Caco-2 (cell line): Measurements from ENCODE around the gene PALB2. TPM values are rescaled to one million over a fixed set of nuclear protein-coding genes. Genes with fewer than 3 reads are reported as not detected.
"Not testable (repeated sequence)": the region's sequence is repeated elsewhere in the genome, so short reads cannot be mapped to it uniquely, and the experiment has no call there.

Experiments used
- BruUV-seq: library from RNA; stranded (reverse); fragments of 400-500 nt; replicated peaks from 2 replicates; lab custom pipeline; 2021; lab: Mats Ljungman, UMichigan
- CTCF ChIA-PET: fragments of 300-600 bp; sonication (Branson Sonifier 250); formaldehyde crosslinking; loops from one replicate; lab custom pipeline; 2022; ENCODE audit warnings: antibody characterized with exemption; lab: Charles Lee
- POLR2A ChIA-PET: fragments of 300-600 bp; sonication (Branson Sonifier 250); formaldehyde crosslinking; loops from one replicate; lab custom pipeline; 2022; ENCODE audit warnings: antibody characterized with exemption; lab: Charles Lee
- DNase-seq, 2 experiments: peaks; one replicate each; pipeline versions ENCODE4 v3.0.0 to v3.0.0-alpha.2; 2020 to 2022
- H3K27me3 ChIP-seq: replicated peaks from 2 replicates; pipeline ENCODE4 v1.6.0; 2011; ENCODE audit warnings: low read length; ENCODE audit not compliant: control insufficient read depth, insufficient read depth
- H3K36me3 ChIP-seq: 2 replicates; pipeline ENCODE4 v1.5.1; 2011; ENCODE audit warnings: low read length; ENCODE audit not compliant: control insufficient read depth, insufficient read depth
- H3K4me1 ChIP-seq: fragments of 250-450 bp; sonication (Bioruptor Pico); 2 replicates; pipeline ENCODE4 v1.5.1; 2020; ENCODE audit warnings: mild to moderate bottlenecking
- H3K4me3 ChIP-seq: 2 replicates; pipeline ENCODE4 v1.5.1; 2011; ENCODE audit warnings: low read depth, mild to moderate bottlenecking, control low read depth, low read length
- H3K9me3 ChIP-seq: fragments of 250-450 bp; sonication (Bioruptor Pico); 2 replicates; pipeline ENCODE4 v1.5.1; 2020; ENCODE audit warnings: mild to moderate bottlenecking, moderate library complexity
- H3K27ac Mint-ChIP-seq: one replicate; pipeline ENCODE4 v1.8.0; 2022; ENCODE audit warnings: mixed read lengths; ENCODE audit not compliant: unreplicated experiment
- H3K27me3 Mint-ChIP-seq: one replicate; pipeline ENCODE4 v1.8.0; 2022; ENCODE audit warnings: mixed read lengths; ENCODE audit not compliant: insufficient read depth, unreplicated experiment
- H3K36me3 Mint-ChIP-seq: one replicate; pipeline ENCODE4 v1.8.0; 2022; ENCODE audit warnings: mild to moderate bottlenecking, mixed read lengths; ENCODE audit not compliant: insufficient read depth, unreplicated experiment
- H3K4me1 Mint-ChIP-seq: one replicate; pipeline ENCODE4 v1.8.0; 2022; ENCODE audit warnings: low read depth, mixed read lengths; ENCODE audit not compliant: unreplicated experiment
- H3K4me3 Mint-ChIP-seq: one replicate; pipeline ENCODE4 v1.8.0; 2022; ENCODE audit warnings: mild to moderate bottlenecking, moderate library complexity, mixed read lengths; ENCODE audit not compliant: unreplicated experiment
- H3K9me3 Mint-ChIP-seq: one replicate; pipeline ENCODE4 v1.8.0; 2022; ENCODE audit warnings: mixed read lengths; ENCODE audit not compliant: unreplicated experiment
- CTCF ChIP-seq, 2 experiments: fragments of 200-600 bp in 1 of 2; IDR thresholded peaks; 1 replicate in 1 of 2; 2 replicates in 1 of 2; pipeline versions ENCODE4 v1.5.1 to v1.8.0; 2011 to 2022; ENCODE audit warnings: antibody characterized with exemption in 1 of 2, control low read depth in 1 of 2, inconsistent platforms in 1 of 2, low read depth in 1 of 2, low read length in 1 of 2, mild to moderate bottlenecking in 1 of 2, moderate library complexity in 1 of 2; ENCODE audit not compliant: insufficient read depth in 1 of 2, severe bottlenecking in 1 of 2, unreplicated experiment in 1 of 2
- intact Hi-C: fragments of 100-400 bp; cut with micrococcal nuclease; formaldehyde crosslinking; loops from one replicate; pipeline ENCODE4 v1.10.0; 2022; ENCODE audit not compliant: unreplicated experiment
- total RNA-seq: library from RNA; stranded (reverse); gene quantifications from 2 replicates; pipeline ENCODE4 v1.2.3, GENCODE V29; 2022

The PALB2 gene
- total RNA-seq, 1 experiment from 2014 or later = 20.5 TPM

- no peak for DNase-seq
- intact Hi-C loops = no loop called here
- no peaks in the 10 kb centered on the region for H3K9me3 ChIP-seq
- H3K27me3 ChIP-seq = no peaks in the 10 kb centered on the region
- BruUV-seq = no TSS peak
- ChIA-PET CTCF (no interaction called here), POLR2A (interaction anchor here (0.5 kb wide), 1 partner anchor 1580 kb away, joined by 14 read pairs; no protein-coding TSS in a partner anchor)
- TF ChIP-seq CTCF (IDR thresholded peaks at IDR 0.05; ENCODE audit: insufficient read depth in 1 of 2, low read depth in 1 of 2, low read length in 1 of 2, severe bottlenecking in 1 of 2, unreplicated experiment in 1 of 2) = no peak
- H3K27me3 Mint-ChIP-seq = no peaks in the 10 kb centered on the region
- H3K4me1 ChIP-seq = no peaks in the 10 kb centered on the region
- H3K27ac Mint-ChIP-seq = no peak overlapping the region
- no peaks in the 10 kb centered on the region for H3K9me3 Mint-ChIP-seq
- peaks cover 64% of the 10 kb centered on the region for H3K36me3 Mint-ChIP-seq
- no peak overlapping the region for H3K4me3 ChIP-seq
- no peak overlapping the region for H3K4me3 Mint-ChIP-seq
- no peaks in the 10 kb centered on the region for H3K4me1 Mint-ChIP-seq
- peaks cover 6% of the 10 kb centered on the region for H3K36me3 ChIP-seq
These were observed 53.4 kb downstream of the PALB2 start for GRCh38 chr16:23587726-23588125.

DNA sequence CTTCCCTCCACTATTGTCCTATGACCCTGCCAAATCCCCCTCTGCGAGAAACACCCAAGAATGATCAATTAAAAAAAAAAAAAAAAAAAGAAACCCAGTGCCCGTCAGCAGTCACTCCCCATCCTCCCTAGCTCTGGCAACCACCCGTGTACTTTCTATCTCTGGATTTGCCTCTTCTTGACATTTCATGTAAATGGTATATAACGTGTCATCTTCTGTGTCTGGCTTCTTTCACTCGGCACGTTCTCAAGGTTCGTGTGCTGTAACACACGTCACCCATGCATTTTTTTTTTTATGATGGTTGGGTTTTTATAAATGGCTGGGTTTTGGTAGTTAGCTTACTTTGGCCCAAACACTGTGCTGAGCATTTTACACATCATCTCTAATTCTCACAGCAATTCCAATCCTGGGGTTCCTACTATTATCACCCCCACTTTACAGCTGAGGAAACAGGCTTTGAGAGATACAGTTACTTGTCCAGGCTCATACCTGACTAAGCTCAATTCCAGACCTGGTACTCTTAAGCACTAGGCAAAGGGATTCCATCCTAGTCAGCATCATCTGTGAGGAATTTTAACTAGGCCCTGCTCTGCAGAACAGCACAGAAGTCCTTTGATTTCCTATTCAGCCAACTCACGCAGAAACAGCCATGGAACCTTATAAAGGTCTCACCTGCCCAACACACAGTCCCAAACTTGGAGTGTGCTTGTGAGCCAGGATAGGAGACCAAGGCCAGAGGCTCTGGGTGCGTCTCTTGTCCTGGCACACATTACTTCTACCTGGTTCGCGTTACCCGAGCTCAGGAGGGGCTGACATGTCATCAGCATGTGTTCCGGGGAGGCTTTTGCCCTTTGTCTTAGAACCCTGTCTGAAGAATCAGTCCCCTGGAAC is 56.7 kb downstream of the PALB2 start:
- no peaks in the 10 kb centered on the region for H3K9me3 Mint-ChIP-seq
- H3K27me3 Mint-ChIP-seq = no peaks in the 10 kb centered on the region
- Histone ChIP-seq H3K27me3 (no peaks in the 10 kb centered on the region), H3K4me3 (no peak overlapping the region), H3K4me1 (no peaks in the 10 kb centered on the region), H3K9me3 (no peaks in the 10 kb centered on the region), H3K36me3 (peaks cover 4% of the 10 kb centered on the region)
- intact Hi-C loops = no loop called here
- CTCF ChIA-PET = no interaction called here
- no peak overlapping the region for H3K4me3 Mint-ChIP-seq
- POLR2A ChIA-PET = no interaction called here
- no peak for TF ChIP-seq CTCF (IDR thresholded peaks at IDR 0.05; ENCODE audit: insufficient read depth in 1 of 2, low read depth in 1 of 2, low read length in 1 of 2, severe bottlenecking in 1 of 2, unreplicated experiment in 1 of 2)
- DNase-seq = no peak
- no TSS peak for BruUV-seq
- H3K36me3 Mint-ChIP-seq = peaks cover 72% of the 10 kb centered on the region
- no peak overlapping the region for H3K27ac Mint-ChIP-seq
- H3K4me1 Mint-ChIP-seq = no peaks in the 10 kb centered on the region

DNA sequence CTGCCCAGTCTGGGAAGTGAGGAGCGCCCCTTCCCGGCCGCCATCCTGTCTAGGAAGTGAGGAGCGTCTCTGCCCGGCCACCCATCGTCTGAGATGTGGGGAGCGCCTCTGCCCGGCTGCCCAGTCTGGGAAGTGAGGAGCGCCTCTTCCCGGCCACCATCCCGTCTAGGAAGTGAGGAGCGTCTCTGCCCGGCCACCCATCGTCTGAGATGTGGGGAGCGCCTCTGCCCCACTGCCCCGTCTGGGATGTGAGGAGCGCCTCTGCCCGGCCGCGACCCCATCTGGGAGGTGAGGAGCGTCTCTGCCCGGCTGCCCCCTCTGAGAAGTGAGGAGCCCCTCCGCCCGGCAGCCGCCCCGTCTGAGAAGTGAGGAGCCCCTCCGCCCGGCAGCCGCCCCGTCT is 57.8 kb downstream of the PALB2 start:
- H3K9me3 ChIP-seq, H3K4me1 Mint-ChIP-seq, H3K27me3 Mint-ChIP-seq, H3K4me1 ChIP-seq, H3K36me3 ChIP-seq, POLR2A ChIA-PET, H3K27me3 ChIP-seq, H3K4me3 ChIP-seq, H3K27ac Mint-ChIP-seq, DNase-seq, BruUV-seq, CTCF ChIA-PET, intact Hi-C loops, H3K4me3 Mint-ChIP-seq, H3K9me3 Mint-ChIP-seq: not testable (repeated sequence)
- peaks cover 71% of the 10 kb centered on the region for H3K36me3 Mint-ChIP-seq
